ENCODE results near the gene LYVE1.

LYVE1 gene

DNA sequence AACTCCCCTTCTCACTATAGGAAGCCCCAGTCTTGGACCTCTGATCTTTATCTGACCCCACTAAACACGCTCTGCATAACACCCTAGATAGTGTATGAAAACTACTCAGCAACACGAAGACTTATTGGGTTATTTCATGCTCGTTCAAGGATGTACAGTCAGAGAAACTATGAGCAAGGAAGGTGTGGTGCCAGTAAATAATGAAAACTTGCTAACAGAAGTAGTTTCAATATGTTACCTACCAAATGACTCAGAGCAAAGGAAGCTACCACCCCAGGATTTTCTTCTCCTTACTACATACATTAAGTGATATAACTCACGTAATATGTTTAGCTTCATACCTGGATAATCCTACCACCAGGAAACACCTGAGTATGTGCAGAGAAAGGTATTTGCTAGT, 25.9 kb upstream of the LYVE1 start:
- Histone ChIP-seq H2AFZ (ENCODE audit: low read length) (no peak overlapping the region), H3K36me3 (replicated peaks; ENCODE audit: insufficient read depth, low read length) (no peaks in the 10 kb centered on the region), H3K27ac (ENCODE audit: low read length) (no peak overlapping the region), H3K4me1 (ENCODE audit: low read length) (peaks cover 13% of the 10 kb centered on the region), H3F3A (ENCODE audit: insufficient read depth, low read length) (no peaks in the 10 kb centered on the region), H3K4me3 (ENCODE audit: low read length) (no peak overlapping the region), H3K9me3 (replicated peaks; ENCODE audit: insufficient read depth, low read length) (no peaks in the 10 kb centered on the region), H3K79me2 (ENCODE audit: low read length) (no peaks in the 10 kb centered on the region), H3K4me2 (ENCODE audit: low read depth, low read length) (no peak overlapping the region), H3K9me2 (replicated peaks; ENCODE audit: insufficient read depth, low read length) (no peaks in the 10 kb centered on the region), H4K20me1 (ENCODE audit: insufficient read depth, low read length) (no peaks in the 10 kb centered on the region), H3K27me3 (replicated peaks; ENCODE audit: insufficient read depth, low read length) (no peaks in the 10 kb centered on the region), H3K9ac (ENCODE audit: low read length) (no peak overlapping the region)
- no peak for DNase-seq
- TF ChIP-seq EZH2 (optimal IDR thresholded peaks at IDR 0.05; ENCODE audit: low read depth, low read length), result no peak
- TF ChIP-seq, protein P1, sequence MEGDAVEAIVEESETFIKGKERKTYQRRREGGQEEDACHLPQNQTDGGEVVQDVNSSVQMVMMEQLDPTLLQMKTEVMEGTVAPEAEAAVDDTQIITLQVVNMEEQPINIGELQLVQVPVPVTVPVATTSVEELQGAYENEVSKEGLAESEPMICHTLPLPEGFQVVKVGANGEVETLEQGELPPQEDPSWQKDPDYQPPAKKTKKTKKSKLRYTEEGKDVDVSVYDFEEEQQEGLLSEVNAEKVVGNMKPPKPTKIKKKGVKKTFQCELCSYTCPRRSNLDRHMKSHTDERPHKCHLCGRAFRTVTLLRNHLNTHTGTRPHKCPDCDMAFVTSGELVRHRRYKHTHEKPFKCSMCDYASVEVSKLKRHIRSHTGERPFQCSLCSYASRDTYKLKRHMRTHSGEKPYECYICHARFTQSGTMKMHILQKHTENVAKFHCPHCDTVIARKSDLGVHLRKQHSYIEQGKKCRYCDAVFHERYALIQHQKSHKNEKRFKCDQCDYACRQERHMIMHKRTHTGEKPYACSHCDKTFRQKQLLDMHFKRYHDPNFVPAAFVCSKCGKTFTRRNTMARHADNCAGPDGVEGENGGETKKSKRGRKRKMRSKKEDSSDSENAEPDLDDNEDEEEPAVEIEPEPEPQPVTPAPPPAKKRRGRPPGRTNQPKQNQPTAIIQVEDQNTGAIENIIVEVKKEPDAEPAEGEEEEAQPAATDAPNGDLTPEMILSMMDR (IDR thresholded peaks at IDR 0.05; ENCODE audit: low read length), result no peak
- TF ChIP-seq EZH2phosphoT487 (IDR thresholded peaks at IDR 0.05; ENCODE audit: low read length), result no peak

DNA sequence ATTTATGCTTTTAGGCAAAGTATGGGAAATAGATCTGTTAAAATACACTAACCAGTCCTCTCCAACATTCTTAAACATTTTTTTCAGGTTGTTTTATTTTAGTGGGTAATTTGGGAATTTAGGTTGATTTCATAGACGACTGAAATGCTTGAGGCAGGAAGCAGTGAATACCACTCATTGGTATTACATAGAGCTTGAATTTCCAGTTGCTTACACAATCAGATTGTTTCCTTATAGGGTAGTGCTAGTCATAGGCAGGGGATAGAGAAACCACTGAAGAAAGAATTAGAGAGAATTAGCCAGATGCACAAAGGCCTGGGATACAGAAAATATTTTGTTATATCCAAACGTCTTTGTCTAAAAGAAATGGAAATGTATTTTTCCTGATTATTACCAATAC, 23.9 kb upstream of the LYVE1 start:
- Histone ChIP-seq H3K9me3 (replicated peaks; ENCODE audit: insufficient read depth, low read length) (no peaks in the 10 kb centered on the region), H3K4me3 (ENCODE audit: low read length) (no peak overlapping the region), H3K9ac (ENCODE audit: low read length) (no peak overlapping the region), H2AFZ (ENCODE audit: low read length) (no peak overlapping the region), H4K20me1 (ENCODE audit: insufficient read depth, low read length) (no peaks in the 10 kb centered on the region), H3F3A (ENCODE audit: insufficient read depth, low read length) (no peaks in the 10 kb centered on the region), H3K27me3 (replicated peaks; ENCODE audit: insufficient read depth, low read length) (no peaks in the 10 kb centered on the region), H3K4me1 (ENCODE audit: low read length) (no peaks in the 10 kb centered on the region), H3K4me2 (ENCODE audit: low read depth, low read length) (no peak overlapping the region), H3K27ac (ENCODE audit: low read length) (no peak overlapping the region), H3K79me2 (ENCODE audit: low read length) (no peaks in the 10 kb centered on the region), H3K36me3 (replicated peaks; ENCODE audit: insufficient read depth, low read length) (no peaks in the 10 kb centered on the region), H3K9me2 (replicated peaks; ENCODE audit: insufficient read depth, low read length) (no peaks in the 10 kb centered on the region)
- TF ChIP-seq, protein P1 (IDR thresholded peaks at IDR 0.05; ENCODE audit: low read length), result no peak
- TF ChIP-seq EZH2 (optimal IDR thresholded peaks at IDR 0.05; ENCODE audit: low read depth, low read length), result no peak
- TF ChIP-seq EZH2phosphoT487 (IDR thresholded peaks at IDR 0.05; ENCODE audit: low read length), result no peak
- no peak for DNase-seq

- Histone ChIP-seq H3K9me2 (replicated peaks; ENCODE audit: insufficient read depth, low read length) (no peaks in the 10 kb centered on the region), H3K4me1 (ENCODE audit: low read length) (no peaks in the 10 kb centered on the region), H3K9me3 (replicated peaks; ENCODE audit: insufficient read depth, low read length) (no peaks in the 10 kb centered on the region), H3K27me3 (replicated peaks; ENCODE audit: insufficient read depth, low read length) (no peaks in the 10 kb centered on the region), H3K27ac (ENCODE audit: low read length) (no peak overlapping the region), H3K4me2 (ENCODE audit: low read depth, low read length) (no peak overlapping the region), H4K20me1 (ENCODE audit: insufficient read depth, low read length) (no peaks in the 10 kb centered on the region), H2AFZ (ENCODE audit: low read length) (no peak overlapping the region), H3K36me3 (replicated peaks; ENCODE audit: insufficient read depth, low read length) (no peaks in the 10 kb centered on the region), H3K9ac (ENCODE audit: low read length) (no peak overlapping the region), H3K79me2 (ENCODE audit: low read length) (no peaks in the 10 kb centered on the region), H3K4me3 (ENCODE audit: low read length) (no peak overlapping the region), H3F3A (ENCODE audit: insufficient read depth, low read length) (no peaks in the 10 kb centered on the region)
- DNase-seq, result no peak
- TF ChIP-seq EZH2 (optimal IDR thresholded peaks at IDR 0.05; ENCODE audit: low read depth, low read length), result no peak
- no peak for TF ChIP-seq EZH2phosphoT487 (IDR thresholded peaks at IDR 0.05; ENCODE audit: low read length)
- TF ChIP-seq, protein P1 (IDR thresholded peaks at IDR 0.05; ENCODE audit: low read length), result no peak
Measured at GRCh38 chr11:10591741-10592140, 23.3 kb upstream of the LYVE1 start.

Measured in MM.1S (cell line).